ENCODE results near the gene BABAM1.
A peak's percentile ranks its signal among the peaks of the same experiment; 100 is the strongest.

Gene BABAM1

DNA sequence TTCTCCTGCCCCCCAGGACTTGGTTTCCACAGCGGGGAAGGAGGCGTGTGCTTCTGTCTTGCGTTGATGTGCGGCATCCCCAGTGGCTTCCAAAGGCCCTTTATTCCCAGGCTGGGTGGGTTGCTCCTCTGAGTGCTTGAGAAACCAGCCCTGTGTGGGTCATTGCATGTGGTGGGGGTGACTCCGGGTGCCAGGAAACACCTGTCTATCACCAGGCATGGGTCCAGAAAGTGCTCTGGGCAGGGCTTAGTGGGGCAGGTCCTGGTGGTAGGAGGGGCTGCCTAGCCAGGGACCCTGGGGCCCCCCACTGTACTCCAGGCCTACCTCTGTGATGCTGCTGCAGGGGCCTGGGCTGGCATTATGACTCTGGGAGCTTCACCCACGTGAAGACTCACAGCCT lies 51.7 kb downstream of the BABAM1 start:
- Histone ChIP-seq H3K23ac (ENCODE audit: low read depth, low read length, poor library complexity) (no peak overlapping the region), H4K8ac (ENCODE audit: low read depth, low read length) (no peak overlapping the region), H3K14ac (ENCODE audit: low read length) (no peak overlapping the region), H3K9me3 (replicated peaks in 1 of 2; ENCODE audit: control insufficient read depth in 2 of 2, insufficient read depth in 1 of 2, low read depth in 1 of 2, low read length in 2 of 2) (peaks cover 0 to 3% of the 10 kb centered on the region in 2 donors), H3K9ac (ENCODE audit: low read depth, low read length, poor library complexity) (no peak overlapping the region), H2BK120ac (ENCODE audit: low read depth, low read length) (no peak overlapping the region), H3K4me2 (ENCODE audit: insufficient read depth, low read length, poor library complexity, severe bottlenecking) (no peak overlapping the region), H2AK5ac (ENCODE audit: low read depth, low read length) (no peak overlapping the region), H2AFZ (ENCODE audit: low read length) (no peak overlapping the region), H4K91ac (ENCODE audit: low read depth, low read length, poor library complexity) (no peak overlapping the region), H3K4ac (ENCODE audit: low read length) (no peak overlapping the region), H2BK15ac (ENCODE audit: low read length) (no peak overlapping the region), H2BK5ac (ENCODE audit: low read length) (no peak overlapping the region), H3K36me3 (replicated peaks in 1 of 2; ENCODE audit: control insufficient read depth in 2 of 2, insufficient read depth in 2 of 2, low read length in 2 of 2) (peaks cover 31 to 65% of the 10 kb centered on the region in 2 donors), H3K79me1 (ENCODE audit: low read depth, low read length) (peaks cover 12% of the 10 kb centered on the region), H3K18ac (ENCODE audit: low read length) (no peak overlapping the region), H3K4me1 (ENCODE audit: control insufficient read depth in 2 of 2, insufficient read depth in 1 of 2, low read depth in 1 of 2, low read length in 2 of 2) (peaks cover 0 to 7% of the 10 kb centered on the region in 2 donors), H3K4me3 (ENCODE audit: low read length in 2 of 2) (peak overlapping the region in 1 of 2 donors; percentile 46), H2BK12ac (ENCODE audit: low read length) (no peak overlapping the region), H3K27me3 (ENCODE audit: control insufficient read depth in 3 of 3, insufficient read depth in 3 of 3, low read depth in 1 of 3, low read length in 3 of 3) (no peaks in the 10 kb centered on the region), H3K27ac (replicated peaks; ENCODE audit: low read length) (no peak overlapping the region)
- no CpG with 5 or more reads among the region's 6 CpGs for WGBS, 2 donors (ENCODE audit: extremely low coverage in 2 of 2, insufficient read length in 2 of 2, insufficient replicate concordance in 1 of 2)
- DNase-seq (ENCODE audit: low spot score) = no peak

DNA sequence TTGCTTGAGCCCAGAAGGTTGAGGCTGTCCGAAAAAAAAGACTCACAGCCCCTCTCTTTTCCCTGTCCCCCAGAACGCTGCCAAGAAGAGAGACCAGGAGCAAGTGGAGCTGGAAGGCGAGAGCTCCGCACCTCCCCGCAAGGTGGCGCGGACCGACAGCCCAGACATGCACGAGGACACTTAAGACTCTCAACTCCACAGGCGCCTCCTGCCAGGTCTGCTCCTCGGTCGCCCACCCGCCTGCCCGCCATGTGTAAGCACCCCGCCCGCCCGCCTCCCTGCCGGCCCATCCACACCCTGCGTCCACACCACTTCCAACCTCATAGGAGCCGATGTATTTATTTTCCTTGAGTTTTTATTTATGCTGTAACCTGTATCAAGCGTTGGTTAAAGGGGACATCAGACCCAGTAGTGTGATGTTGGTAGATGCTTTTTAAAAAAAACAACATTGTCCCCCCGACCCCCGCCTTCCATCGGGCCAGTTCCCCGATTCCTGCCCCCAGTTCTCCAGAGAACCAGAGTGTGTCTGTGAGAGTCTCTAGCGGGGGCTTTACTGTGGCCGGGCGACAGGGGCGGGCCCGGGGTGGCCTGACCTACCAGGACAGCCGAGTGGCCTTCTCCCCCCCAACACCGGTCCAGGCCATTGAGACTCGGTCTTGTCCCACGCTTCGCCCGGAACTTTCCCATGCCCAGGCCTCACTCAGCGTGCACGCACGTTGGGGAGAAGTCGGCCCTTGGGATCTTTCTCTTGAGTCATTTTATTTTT lies 52.4 kb downstream of the BABAM1 start:
- peaks cover 0 to 2% of the 10 kb centered on the region in 2 donors for H3K9me3 ChIP-seq (replicated peaks in 1 of 2; ENCODE audit: control insufficient read depth in 2 of 2, insufficient read depth in 1 of 2, low read depth in 1 of 2, low read length in 2 of 2)
- no CpG with 5 or more reads among the region's 40 CpGs for WGBS, 2 donors (ENCODE audit: extremely low coverage in 2 of 2, insufficient read length in 2 of 2, insufficient replicate concordance in 1 of 2)
- no peak overlapping the region for H4K91ac ChIP-seq (ENCODE audit: low read depth, low read length, poor library complexity)
- H3K36me3 ChIP-seq (replicated peaks in 1 of 2; ENCODE audit: control insufficient read depth in 2 of 2, insufficient read depth in 2 of 2, low read length in 2 of 2) = peaks cover 28 to 64% of the 10 kb centered on the region in 2 donors
- no peak overlapping the region for H3K18ac ChIP-seq (ENCODE audit: low read length)
- no peak for DNase-seq (ENCODE audit: low spot score)
- peaks cover 15% of the 10 kb centered on the region for H3K79me1 ChIP-seq (ENCODE audit: low read depth, low read length)
- H4K8ac ChIP-seq (ENCODE audit: low read depth, low read length) = no peak overlapping the region
- H3K27ac ChIP-seq (replicated peaks; ENCODE audit: low read length) = no peak overlapping the region
- H3K23ac ChIP-seq (ENCODE audit: low read depth, low read length, poor library complexity) = no peak overlapping the region
- H2BK15ac ChIP-seq (ENCODE audit: low read length) = no peak overlapping the region
- no peak overlapping the region for H3K4me3 ChIP-seq (ENCODE audit: low read length in 2 of 2)
- H2BK120ac ChIP-seq (ENCODE audit: low read depth, low read length) = no peak overlapping the region
- no peak overlapping the region for H3K14ac ChIP-seq (ENCODE audit: low read length)
- H3K27me3 ChIP-seq (ENCODE audit: control insufficient read depth in 3 of 3, insufficient read depth in 3 of 3, low read depth in 1 of 3, low read length in 3 of 3) = no peaks in the 10 kb centered on the region
- H2BK5ac ChIP-seq (ENCODE audit: low read length) = no peak overlapping the region
- H3K4ac ChIP-seq (ENCODE audit: low read length) = no peak overlapping the region
- no peak overlapping the region for H3K4me2 ChIP-seq (ENCODE audit: insufficient read depth, low read length, poor library complexity, severe bottlenecking)
- H3K4me1 ChIP-seq (ENCODE audit: control insufficient read depth in 2 of 2, insufficient read depth in 1 of 2, low read depth in 1 of 2, low read length in 2 of 2) = peaks cover 0 to 7% of the 10 kb centered on the region in 2 donors
- no peak overlapping the region for H2AK5ac ChIP-seq (ENCODE audit: low read depth, low read length)
- no peak overlapping the region for H3K9ac ChIP-seq (ENCODE audit: low read depth, low read length, poor library complexity)
- no peak overlapping the region for H2AFZ ChIP-seq (ENCODE audit: low read length)
- H2BK12ac ChIP-seq (ENCODE audit: low read length) = no peak overlapping the region

DNA sequence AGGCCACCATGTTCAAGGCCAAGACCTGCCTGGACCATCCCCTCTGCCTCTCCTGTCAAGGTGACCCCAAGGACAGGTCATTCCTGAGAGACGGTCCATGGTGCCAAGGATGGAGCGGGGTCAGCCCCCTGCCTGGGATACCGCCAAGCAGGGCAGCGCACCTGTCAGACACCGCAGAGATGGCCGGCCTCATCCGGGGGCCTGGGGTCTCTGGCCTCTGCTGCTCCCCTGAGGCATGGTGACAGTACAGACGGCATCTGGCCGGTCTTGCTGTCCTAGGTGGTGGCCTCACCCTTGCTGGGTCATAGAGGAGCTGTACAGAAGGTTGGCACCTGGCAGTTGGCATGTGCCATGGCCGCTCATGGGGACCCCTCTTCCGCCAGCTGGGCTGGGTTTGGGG lies 53.2 kb downstream of the BABAM1 start:
- H3K14ac ChIP-seq (ENCODE audit: low read length) = no peak overlapping the region
- DNase-seq (ENCODE audit: low spot score) = no peak
- H3K9me3 ChIP-seq (replicated peaks in 1 of 2; ENCODE audit: control insufficient read depth in 2 of 2, insufficient read depth in 1 of 2, low read depth in 1 of 2, low read length in 2 of 2) = peaks cover 0 to 2% of the 10 kb centered on the region in 2 donors
- H2AK5ac ChIP-seq (ENCODE audit: low read depth, low read length) = no peak overlapping the region
- H3K27ac ChIP-seq (replicated peaks; ENCODE audit: low read length) = no peak overlapping the region
- peak overlapping the region; percentile 30 for H3K9ac ChIP-seq (ENCODE audit: low read depth, low read length, poor library complexity)
- peaks cover 0 to 7% of the 10 kb centered on the region in 2 donors for H3K4me1 ChIP-seq (ENCODE audit: control insufficient read depth in 2 of 2, insufficient read depth in 1 of 2, low read depth in 1 of 2, low read length in 2 of 2)
- peaks cover 15% of the 10 kb centered on the region for H3K79me1 ChIP-seq (ENCODE audit: low read depth, low read length)
- H2AFZ ChIP-seq (ENCODE audit: low read length) = no peak overlapping the region
- H3K4me3 ChIP-seq (ENCODE audit: low read length in 2 of 2) = no peak overlapping the region
- H4K91ac ChIP-seq (ENCODE audit: low read depth, low read length, poor library complexity) = no peak overlapping the region
- no peak overlapping the region for H3K4me2 ChIP-seq (ENCODE audit: insufficient read depth, low read length, poor library complexity, severe bottlenecking)
- no peaks in the 10 kb centered on the region for H3K27me3 ChIP-seq (ENCODE audit: control insufficient read depth in 3 of 3, insufficient read depth in 3 of 3, low read depth in 1 of 3, low read length in 3 of 3)
- peak overlapping the region; percentile 65 for H3K23ac ChIP-seq (ENCODE audit: low read depth, low read length, poor library complexity)
- H3K4ac ChIP-seq (ENCODE audit: low read length) = no peak overlapping the region
- no peak overlapping the region for H2BK12ac ChIP-seq (ENCODE audit: low read length)
- no peak overlapping the region for H2BK120ac ChIP-seq (ENCODE audit: low read depth, low read length)
- no CpG with 5 or more reads among the region's 11 CpGs for WGBS, 2 donors (ENCODE audit: extremely low coverage in 2 of 2, insufficient read length in 2 of 2, insufficient replicate concordance in 1 of 2)
- no peak overlapping the region for H3K18ac ChIP-seq (ENCODE audit: low read length)
- peaks cover 28 to 68% of the 10 kb centered on the region in 2 donors for H3K36me3 ChIP-seq (replicated peaks in 1 of 2; ENCODE audit: control insufficient read depth in 2 of 2, insufficient read depth in 2 of 2, low read length in 2 of 2)
- H4K8ac ChIP-seq (ENCODE audit: low read depth, low read length) = no peak overlapping the region
- H2BK15ac ChIP-seq (ENCODE audit: low read length) = no peak overlapping the region
- H2BK5ac ChIP-seq (ENCODE audit: low read length) = peak overlapping the region; percentile 24

DNA sequence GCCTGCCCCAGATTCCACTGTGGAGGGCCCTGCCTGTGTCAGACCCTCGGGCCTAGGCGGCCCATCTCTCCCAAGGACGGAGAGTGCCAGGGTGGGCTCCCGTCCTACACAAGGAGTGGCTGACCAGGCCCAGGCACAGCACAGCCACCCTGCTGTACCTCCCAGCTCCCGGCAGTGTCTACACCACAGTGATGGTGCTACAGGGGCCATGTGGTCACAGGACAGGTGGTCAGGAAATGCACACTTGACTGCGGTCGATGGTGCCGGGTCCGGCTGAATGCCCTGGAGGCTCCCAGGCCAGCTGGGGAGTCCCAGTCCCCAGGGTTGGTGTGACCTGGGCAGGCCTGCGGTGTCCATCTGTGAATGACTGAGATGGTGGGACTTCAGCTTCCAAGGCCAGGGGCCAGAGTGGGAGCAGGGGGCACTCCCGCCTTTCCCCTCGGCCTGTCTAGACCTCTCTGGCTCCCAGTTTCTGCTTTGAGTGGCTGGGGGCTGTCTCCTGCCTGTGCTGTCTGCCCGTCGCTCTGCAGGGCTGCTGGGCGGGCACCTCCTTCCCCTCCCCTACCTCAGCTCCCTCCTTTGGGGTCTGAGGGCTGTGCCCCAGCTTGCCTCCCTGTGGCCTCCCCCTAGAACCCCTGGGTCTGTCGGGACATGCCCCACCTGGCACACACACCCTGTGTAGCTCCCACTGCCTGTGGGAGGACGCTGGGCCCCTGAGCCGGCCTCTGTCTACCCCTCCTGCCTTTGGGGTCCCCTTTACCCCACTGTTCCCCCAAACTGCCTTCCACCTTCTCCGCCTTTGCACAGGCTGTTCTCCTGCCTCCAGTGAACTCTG lies 54.6 kb downstream of the BABAM1 start:
- no peak overlapping the region for H3K4me3 ChIP-seq (ENCODE audit: low read length in 2 of 2)
- H3K18ac ChIP-seq (ENCODE audit: low read length) = peak overlapping the region; percentile 80
- DNase-seq (ENCODE audit: low spot score) = no peak
- H2BK5ac ChIP-seq (ENCODE audit: low read length) = peak overlapping the region; percentile 82
- peak overlapping the region; percentile 47 for H3K9ac ChIP-seq (ENCODE audit: low read depth, low read length, poor library complexity)
- H3K23ac ChIP-seq (ENCODE audit: low read depth, low read length, poor library complexity) = peak overlapping the region; percentile 40
- peaks cover 10% of the 10 kb centered on the region for H3K79me1 ChIP-seq (ENCODE audit: low read depth, low read length)
- no peak overlapping the region for H2BK15ac ChIP-seq (ENCODE audit: low read length)
- no peaks in the 10 kb centered on the region for H3K27me3 ChIP-seq (ENCODE audit: control insufficient read depth in 3 of 3, insufficient read depth in 3 of 3, low read depth in 1 of 3, low read length in 3 of 3)
- H3K14ac ChIP-seq (ENCODE audit: low read length) = no peak overlapping the region
- H4K91ac ChIP-seq (ENCODE audit: low read depth, low read length, poor library complexity) = peak overlapping the region; percentile 1
- H3K4me2 ChIP-seq (ENCODE audit: insufficient read depth, low read length, poor library complexity, severe bottlenecking) = no peak overlapping the region
- H2AFZ ChIP-seq (ENCODE audit: low read length) = no peak overlapping the region
- peak overlapping the region; percentile 56 for H4K8ac ChIP-seq (ENCODE audit: low read depth, low read length)
- peak overlapping the region; percentile 21 for H3K27ac ChIP-seq (replicated peaks; ENCODE audit: low read length)
- WGBS, 2 donors (ENCODE audit: extremely low coverage in 2 of 2, insufficient read length in 2 of 2, insufficient replicate concordance in 1 of 2) = no CpG with 5 or more reads among the region's 19 CpGs
- H3K9me3 ChIP-seq (replicated peaks in 1 of 2; ENCODE audit: control insufficient read depth in 2 of 2, insufficient read depth in 1 of 2, low read depth in 1 of 2, low read length in 2 of 2) = peaks cover 0 to 2% of the 10 kb centered on the region in 2 donors
- no peak overlapping the region for H2BK12ac ChIP-seq (ENCODE audit: low read length)
- peak overlapping the region; percentile 76 for H3K4ac ChIP-seq (ENCODE audit: low read length)
- peaks cover 0 to 7% of the 10 kb centered on the region in 2 donors for H3K4me1 ChIP-seq (ENCODE audit: control insufficient read depth in 2 of 2, insufficient read depth in 1 of 2, low read depth in 1 of 2, low read length in 2 of 2)
- no peak overlapping the region for H2BK120ac ChIP-seq (ENCODE audit: low read depth, low read length)
- H2AK5ac ChIP-seq (ENCODE audit: low read depth, low read length) = no peak overlapping the region
- peaks cover 26 to 68% of the 10 kb centered on the region in 2 donors for H3K36me3 ChIP-seq (replicated peaks in 1 of 2; ENCODE audit: control insufficient read depth in 2 of 2, insufficient read depth in 2 of 2, low read length in 2 of 2)
